ENCODE measurements around the gene ATG9A. TPM values are rescaled to one million over a fixed set of nuclear protein-coding genes. Genes with fewer than 3 reads are reported as not detected.

The ATG9A gene
- total and polyA plus RNA-seq, 9 of the 15 experiments (the other 6 are each of a cell fraction or from before 2014, with no cell fraction given): 0.25 to 65.6 (median 23.4) TPM

DNA sequence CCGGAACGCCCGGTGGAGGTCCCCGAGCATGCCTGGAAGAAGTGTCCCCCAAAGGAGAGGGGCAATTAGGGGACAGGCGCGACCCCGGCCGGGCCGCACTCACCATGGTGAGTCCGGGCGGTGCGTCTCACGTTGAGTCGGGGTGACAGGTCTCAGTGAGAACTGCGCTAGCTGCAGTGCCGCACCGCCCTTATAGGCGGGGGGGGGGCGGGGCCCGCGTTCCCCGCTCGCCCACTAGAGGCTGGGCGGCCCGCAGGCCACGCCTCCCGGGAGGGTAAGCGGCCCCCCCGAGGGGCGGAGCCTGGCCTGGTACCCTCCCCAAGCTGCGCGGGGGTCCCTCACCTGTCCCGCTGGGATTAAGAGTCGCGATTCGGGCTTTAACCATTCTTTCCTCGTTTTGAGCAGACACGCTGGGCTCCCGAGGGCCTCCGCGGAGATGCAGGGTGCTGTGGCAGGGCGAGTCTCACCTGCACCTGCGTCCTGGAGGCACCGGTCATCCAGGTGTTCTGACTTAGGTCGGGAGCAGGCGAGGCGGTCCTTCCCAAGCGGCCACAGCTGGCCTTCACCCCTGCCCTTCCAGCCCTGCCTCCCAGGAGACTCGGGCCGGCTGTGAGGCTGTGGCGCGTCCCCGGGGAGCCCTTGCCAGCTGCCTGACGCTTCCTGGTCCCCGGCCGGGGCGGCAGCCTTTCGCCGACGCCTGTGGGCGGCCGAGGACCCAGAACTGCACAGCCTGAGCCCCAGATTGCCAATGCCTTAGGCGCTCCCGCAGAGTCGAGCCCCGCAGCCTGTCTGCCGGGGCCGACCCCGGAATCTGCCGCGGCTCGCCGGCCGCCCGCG lies 24.5 kb upstream of the ATG9A start, which contains the start of gene TUBA4A (continued):
- TF ChIP-seq, protein P1, sequence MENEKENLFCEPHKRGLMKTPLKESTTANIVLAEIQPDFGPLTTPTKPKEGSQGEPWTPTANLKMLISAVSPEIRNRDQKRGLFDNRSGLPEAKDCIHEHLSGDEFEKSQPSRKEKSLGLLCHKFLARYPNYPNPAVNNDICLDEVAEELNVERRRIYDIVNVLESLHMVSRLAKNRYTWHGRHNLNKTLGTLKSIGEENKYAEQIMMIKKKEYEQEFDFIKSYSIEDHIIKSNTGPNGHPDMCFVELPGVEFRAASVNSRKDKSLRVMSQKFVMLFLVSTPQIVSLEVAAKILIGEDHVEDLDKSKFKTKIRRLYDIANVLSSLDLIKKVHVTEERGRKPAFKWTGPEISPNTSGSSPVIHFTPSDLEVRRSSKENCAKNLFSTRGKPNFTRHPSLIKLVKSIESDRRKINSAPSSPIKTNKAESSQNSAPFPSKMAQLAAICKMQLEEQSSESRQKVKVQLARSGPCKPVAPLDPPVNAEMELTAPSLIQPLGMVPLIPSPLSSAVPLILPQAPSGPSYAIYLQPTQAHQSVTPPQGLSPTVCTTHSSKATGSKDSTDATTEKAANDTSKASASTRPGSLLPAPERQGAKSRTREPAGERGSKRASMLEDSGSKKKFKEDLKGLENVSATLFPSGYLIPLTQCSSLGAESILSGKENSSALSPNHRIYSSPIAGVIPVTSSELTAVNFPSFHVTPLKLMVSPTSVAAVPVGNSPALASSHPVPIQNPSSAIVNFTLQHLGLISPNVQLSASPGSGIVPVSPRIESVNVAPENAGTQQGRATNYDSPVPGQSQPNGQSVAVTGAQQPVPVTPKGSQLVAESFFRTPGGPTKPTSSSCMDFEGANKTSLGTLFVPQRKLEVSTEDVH (IDR thresholded peaks at IDR 0.05; ENCODE audit: low read depth, partially characterized antibody): no peak
- TF ChIP-seq WHSC1 (IDR thresholded peaks at IDR 0.05; ENCODE audit: low read length) (no peak), TAF1 (IDR thresholded peaks at IDR 0.05; ENCODE audit: control insufficient read depth, extremely low read depth, insufficient read depth, low read length, severe bottlenecking) (peak; percentile 63), TCF3 (CRISPR knock-in tag; IDR thresholded peaks at IDR 0.05) (no peak), SAFB2 (IDR thresholded peaks at IDR 0.05; ENCODE audit: borderline replicate concordance, low read depth, low read length, severe bottlenecking) (no peak), KAT7 (CRISPR knock-in tag; IDR thresholded peaks at IDR 0.05; ENCODE audit: borderline replicate concordance) (peak; percentile 24; the same call in 1 of the 2 replicates), CHD1 (IDR thresholded peaks at IDR 0.05; ENCODE audit: low read length) (no peak)
- TF ChIP-seq, protein P2, sequence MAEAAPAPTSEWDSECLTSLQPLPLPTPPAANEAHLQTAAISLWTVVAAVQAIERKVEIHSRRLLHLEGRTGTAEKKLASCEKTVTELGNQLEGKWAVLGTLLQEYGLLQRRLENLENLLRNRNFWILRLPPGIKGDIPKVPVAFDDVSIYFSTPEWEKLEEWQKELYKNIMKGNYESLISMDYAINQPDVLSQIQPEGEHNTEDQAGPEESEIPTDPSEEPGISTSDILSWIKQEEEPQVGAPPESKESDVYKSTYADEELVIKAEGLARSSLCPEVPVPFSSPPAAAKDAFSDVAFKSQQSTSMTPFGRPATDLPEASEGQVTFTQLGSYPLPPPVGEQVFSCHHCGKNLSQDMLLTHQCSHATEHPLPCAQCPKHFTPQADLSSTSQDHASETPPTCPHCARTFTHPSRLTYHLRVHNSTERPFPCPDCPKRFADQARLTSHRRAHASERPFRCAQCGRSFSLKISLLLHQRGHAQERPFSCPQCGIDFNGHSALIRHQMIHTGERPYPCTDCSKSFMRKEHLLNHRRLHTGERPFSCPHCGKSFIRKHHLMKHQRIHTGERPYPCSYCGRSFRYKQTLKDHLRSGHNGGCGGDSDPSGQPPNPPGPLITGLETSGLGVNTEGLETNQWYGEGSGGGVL (CRISPR knock-in tag; IDR thresholded peaks at IDR 0.05): no peak
- TF ChIP-seq, protein P3, sequence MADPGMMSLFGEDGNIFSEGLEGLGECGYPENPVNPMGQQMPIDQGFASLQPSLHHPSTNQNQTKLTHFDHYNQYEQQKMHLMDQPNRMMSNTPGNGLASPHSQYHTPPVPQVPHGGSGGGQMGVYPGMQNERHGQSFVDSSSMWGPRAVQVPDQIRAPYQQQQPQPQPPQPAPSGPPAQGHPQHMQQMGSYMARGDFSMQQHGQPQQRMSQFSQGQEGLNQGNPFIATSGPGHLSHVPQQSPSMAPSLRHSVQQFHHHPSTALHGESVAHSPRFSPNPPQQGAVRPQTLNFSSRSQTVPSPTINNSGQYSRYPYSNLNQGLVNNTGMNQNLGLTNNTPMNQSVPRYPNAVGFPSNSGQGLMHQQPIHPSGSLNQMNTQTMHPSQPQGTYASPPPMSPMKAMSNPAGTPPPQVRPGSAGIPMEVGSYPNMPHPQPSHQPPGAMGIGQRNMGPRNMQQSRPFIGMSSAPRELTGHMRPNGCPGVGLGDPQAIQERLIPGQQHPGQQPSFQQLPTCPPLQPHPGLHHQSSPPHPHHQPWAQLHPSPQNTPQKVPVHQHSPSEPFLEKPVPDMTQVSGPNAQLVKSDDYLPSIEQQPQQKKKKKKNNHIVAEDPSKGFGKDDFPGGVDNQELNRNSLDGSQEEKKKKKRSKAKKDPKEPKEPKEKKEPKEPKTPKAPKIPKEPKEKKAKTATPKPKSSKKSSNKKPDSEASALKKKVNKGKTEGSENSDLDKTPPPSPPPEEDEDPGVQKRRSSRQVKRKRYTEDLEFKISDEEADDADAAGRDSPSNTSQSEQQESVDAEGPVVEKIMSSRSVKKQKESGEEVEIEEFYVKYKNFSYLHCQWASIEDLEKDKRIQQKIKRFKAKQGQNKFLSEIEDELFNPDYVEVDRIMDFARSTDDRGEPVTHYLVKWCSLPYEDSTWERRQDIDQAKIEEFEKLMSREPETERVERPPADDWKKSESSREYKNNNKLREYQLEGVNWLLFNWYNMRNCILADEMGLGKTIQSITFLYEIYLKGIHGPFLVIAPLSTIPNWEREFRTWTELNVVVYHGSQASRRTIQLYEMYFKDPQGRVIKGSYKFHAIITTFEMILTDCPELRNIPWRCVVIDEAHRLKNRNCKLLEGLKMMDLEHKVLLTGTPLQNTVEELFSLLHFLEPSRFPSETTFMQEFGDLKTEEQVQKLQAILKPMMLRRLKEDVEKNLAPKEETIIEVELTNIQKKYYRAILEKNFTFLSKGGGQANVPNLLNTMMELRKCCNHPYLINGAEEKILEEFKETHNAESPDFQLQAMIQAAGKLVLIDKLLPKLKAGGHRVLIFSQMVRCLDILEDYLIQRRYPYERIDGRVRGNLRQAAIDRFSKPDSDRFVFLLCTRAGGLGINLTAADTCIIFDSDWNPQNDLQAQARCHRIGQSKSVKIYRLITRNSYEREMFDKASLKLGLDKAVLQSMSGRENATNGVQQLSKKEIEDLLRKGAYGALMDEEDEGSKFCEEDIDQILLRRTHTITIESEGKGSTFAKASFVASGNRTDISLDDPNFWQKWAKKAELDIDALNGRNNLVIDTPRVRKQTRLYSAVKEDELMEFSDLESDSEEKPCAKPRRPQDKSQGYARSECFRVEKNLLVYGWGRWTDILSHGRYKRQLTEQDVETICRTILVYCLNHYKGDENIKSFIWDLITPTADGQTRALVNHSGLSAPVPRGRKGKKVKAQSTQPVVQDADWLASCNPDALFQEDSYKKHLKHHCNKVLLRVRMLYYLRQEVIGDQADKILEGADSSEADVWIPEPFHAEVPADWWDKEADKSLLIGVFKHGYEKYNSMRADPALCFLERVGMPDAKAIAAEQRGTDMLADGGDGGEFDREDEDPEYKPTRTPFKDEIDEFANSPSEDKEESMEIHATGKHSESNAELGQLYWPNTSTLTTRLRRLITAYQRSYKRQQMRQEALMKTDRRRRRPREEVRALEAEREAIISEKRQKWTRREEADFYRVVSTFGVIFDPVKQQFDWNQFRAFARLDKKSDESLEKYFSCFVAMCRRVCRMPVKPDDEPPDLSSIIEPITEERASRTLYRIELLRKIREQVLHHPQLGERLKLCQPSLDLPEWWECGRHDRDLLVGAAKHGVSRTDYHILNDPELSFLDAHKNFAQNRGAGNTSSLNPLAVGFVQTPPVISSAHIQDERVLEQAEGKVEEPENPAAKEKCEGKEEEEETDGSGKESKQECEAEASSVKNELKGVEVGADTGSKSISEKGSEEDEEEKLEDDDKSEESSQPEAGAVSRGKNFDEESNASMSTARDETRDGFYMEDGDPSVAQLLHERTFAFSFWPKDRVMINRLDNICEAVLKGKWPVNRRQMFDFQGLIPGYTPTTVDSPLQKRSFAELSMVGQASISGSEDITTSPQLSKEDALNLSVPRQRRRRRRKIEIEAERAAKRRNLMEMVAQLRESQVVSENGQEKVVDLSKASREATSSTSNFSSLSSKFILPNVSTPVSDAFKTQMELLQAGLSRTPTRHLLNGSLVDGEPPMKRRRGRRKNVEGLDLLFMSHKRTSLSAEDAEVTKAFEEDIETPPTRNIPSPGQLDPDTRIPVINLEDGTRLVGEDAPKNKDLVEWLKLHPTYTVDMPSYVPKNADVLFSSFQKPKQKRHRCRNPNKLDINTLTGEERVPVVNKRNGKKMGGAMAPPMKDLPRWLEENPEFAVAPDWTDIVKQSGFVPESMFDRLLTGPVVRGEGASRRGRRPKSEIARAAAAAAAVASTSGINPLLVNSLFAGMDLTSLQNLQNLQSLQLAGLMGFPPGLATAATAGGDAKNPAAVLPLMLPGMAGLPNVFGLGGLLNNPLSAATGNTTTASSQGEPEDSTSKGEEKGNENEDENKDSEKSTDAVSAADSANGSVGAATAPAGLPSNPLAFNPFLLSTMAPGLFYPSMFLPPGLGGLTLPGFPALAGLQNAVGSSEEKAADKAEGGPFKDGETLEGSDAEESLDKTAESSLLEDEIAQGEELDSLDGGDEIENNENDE (IDR thresholded peaks at IDR 0.05; ENCODE audit: low read depth, low read length): no peak
